Karpas-422 (cell line): Measurements from ENCODE around the gene PFKFB4. TPM values are rescaled to one million over a fixed set of nuclear protein-coding genes. Genes with fewer than 3 reads are reported as not detected.

Source experiments
- DNase-seq: peaks from one replicate; pipeline ENCODE4 v3.0.0-alpha.2; 2015
- H2AFZ ChIP-seq: fragments of 200-600 bp; sonication (generic); 2 replicates; pipeline ENCODE4 v1.6.1; 2014; ENCODE audit warnings: antibody characterized with exemption, low read length, mixed read lengths
- H3K27ac ChIP-seq: fragments of 200-600 bp; sonication (generic); 2 replicates; pipeline ENCODE4 v1.5.1; 2014; ENCODE audit warnings: mild to moderate bottlenecking, low read length, moderate library complexity
- H3K27me3 ChIP-seq: fragments of 200-600 bp; sonication (generic); 2 replicates; pipeline ENCODE4 v1.6.1; 2014; ENCODE audit warnings: low read length, mixed read lengths
- H3K36me3 ChIP-seq: fragments of 200-600 bp; sonication (generic); 2 replicates; pipeline ENCODE4 v1.6.1; 2014; ENCODE audit warnings: low read length, mixed read lengths; ENCODE audit not compliant: insufficient read depth
- H3K4me1 ChIP-seq: fragments of 200-600 bp; sonication (generic); 2 replicates; pipeline ENCODE4 v1.6.1; 2014; ENCODE audit warnings: mild to moderate bottlenecking, low read length, mixed read lengths
- H3K4me2 ChIP-seq: fragments of 200-600 bp; sonication (generic); 2 replicates; pipeline ENCODE4 v1.6.1; 2014; ENCODE audit warnings: low read length, low read depth, mild to moderate bottlenecking; ENCODE audit not compliant: poor library complexity, severe bottlenecking
- H3K4me3 ChIP-seq: fragments of 200-600 bp; sonication (generic); 2 replicates; pipeline ENCODE4 v1.5.1; 2014; ENCODE audit warnings: mild to moderate bottlenecking, antibody characterized with exemption, low read length, mixed read lengths
- H3K79me2 ChIP-seq: fragments of 200-600 bp; sonication (generic); 2 replicates; pipeline ENCODE4 v1.6.1; 2014; ENCODE audit warnings: mild to moderate bottlenecking, low read length, mixed read lengths
- H3K9ac ChIP-seq: fragments of 200-600 bp; sonication (generic); 2 replicates; pipeline ENCODE4 v1.6.0; 2014; ENCODE audit warnings: low read length
- H3K9me2 ChIP-seq: fragments of 200-600 bp; sonication (generic), shearing (Covaris generic); replicated peaks from 2 replicates; pipeline ENCODE4 v1.6.0; 2014; ENCODE audit warnings: mild to moderate bottlenecking, low read length, moderate library complexity; ENCODE audit not compliant: insufficient read depth
- H3K9me3 ChIP-seq: fragments of 300-700, 200-600 bp; sonication (generic); 2 replicates; pipeline ENCODE4 v1.6.1; 2014; ENCODE audit warnings: low read length, mixed read lengths
- H4K20me1 ChIP-seq: fragments of 200-600 bp; sonication (generic); 2 replicates; pipeline ENCODE4 v1.6.1; 2014; ENCODE audit warnings: mild to moderate bottlenecking, antibody characterized with exemption, low read length, low read depth; ENCODE audit not compliant: insufficient read depth
- total RNA-seq: library from RNA; depleted of rRNA; stranded (reverse); fragments of >200 nt; shearing (Covaris generic); gene quantifications from 2 replicates; pipeline ENCODE4 v1.2.3, GENCODE V29; 2014; ENCODE audit warnings: low replicate concordance

PFKFB4 gene
- total RNA-seq, 1 experiment from 2014 or later, result 55.2 TPM

DNA sequence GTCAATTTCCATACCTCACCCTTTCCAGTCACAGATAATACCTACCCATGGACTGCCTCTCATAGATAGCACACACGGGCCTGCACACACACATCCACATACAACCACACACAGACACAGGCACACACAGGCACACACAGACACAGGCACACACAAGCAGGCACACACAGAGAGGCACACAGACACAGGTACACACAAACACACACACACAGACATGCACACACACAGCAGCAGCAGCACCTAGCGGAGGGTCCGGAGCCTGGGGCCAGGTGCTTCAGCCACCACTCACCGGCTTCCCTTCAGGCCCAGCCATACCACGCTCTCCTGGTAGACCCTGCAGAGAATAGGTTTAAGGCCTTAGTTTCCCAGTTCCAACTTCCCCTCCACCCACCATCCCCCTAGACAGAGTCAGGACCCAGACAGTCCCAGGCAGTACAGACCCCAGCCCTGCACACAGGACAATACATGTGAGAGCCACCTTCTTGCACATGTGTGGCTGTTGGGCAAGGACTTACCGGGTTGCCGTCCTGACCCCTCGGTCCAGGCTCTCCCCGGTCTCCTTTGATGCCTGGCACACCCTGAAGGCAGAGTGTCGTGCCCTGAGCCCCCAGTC is 17.5 kb upstream of the PFKFB4 start:
- Histone ChIP-seq H3K27me3 (no peaks in the 10 kb centered on the region), H3K9me3 (no peaks in the 10 kb centered on the region), H2AFZ (no peak overlapping the region), H3K79me2 (no peaks in the 10 kb centered on the region), H3K27ac (no peak overlapping the region), H3K4me3 (no peak overlapping the region), H3K4me2 (no peak overlapping the region), H3K4me1 (no peaks in the 10 kb centered on the region), H4K20me1 (no peaks in the 10 kb centered on the region), H3K36me3 (no peaks in the 10 kb centered on the region), H3K9ac (no peak overlapping the region), H3K9me2 (no peaks in the 10 kb centered on the region)
- DNase-seq, result no peak

DNA sequence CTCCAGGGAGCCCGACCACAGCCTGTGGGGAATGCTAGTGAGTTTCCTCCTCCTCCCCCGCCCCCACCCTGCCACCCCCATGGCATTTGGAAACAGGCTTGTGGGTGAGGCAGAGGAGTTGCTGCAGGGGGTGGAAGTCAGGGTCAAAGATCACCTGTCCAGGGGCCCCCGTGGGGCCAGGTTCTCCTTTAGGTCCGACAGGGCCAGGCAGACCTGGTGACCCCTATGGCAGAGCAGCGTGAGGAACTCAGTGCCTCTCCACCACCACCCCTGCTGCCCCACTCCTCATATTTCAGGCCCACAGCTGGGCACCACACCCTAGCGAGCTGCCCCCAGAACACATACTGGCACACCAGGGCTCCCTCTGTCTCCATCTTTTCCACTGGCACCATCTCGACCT is 15.9 kb upstream of the PFKFB4 start:
- H3K27me3 ChIP-seq, result no peaks in the 10 kb centered on the region
- no peak overlapping the region for H2AFZ ChIP-seq
- no peak overlapping the region for H3K4me3 ChIP-seq
- no peaks in the 10 kb centered on the region for H3K36me3 ChIP-seq
- no peak for DNase-seq
- no peak overlapping the region for H3K27ac ChIP-seq
- no peaks in the 10 kb centered on the region for H3K4me1 ChIP-seq
- no peak overlapping the region for H3K9ac ChIP-seq
- no peaks in the 10 kb centered on the region for H3K9me3 ChIP-seq
- no peaks in the 10 kb centered on the region for H3K79me2 ChIP-seq
- no peaks in the 10 kb centered on the region for H3K9me2 ChIP-seq
- H3K4me2 ChIP-seq, result no peak overlapping the region
- H4K20me1 ChIP-seq, result no peaks in the 10 kb centered on the region

DNA sequence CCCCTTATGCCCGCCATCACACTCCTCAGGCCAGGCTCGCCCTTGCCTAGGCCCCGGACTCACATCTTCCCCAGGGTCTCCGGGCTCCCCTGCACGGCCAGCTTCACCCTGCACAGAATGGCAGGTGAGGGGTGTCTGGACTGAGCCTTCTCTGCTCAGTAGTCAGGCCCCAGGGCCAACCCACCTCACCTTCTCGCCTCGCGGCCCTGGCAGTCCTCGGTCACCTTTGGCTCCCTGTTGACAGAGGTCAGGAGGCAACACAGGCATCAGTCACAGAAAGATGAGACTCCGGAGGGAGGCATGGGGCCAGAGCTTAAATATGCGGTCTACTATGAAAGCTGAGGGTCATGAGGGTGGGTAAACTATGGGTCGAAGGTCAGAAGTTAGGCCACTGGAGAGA is 15.3 kb upstream of the PFKFB4 start:
- Histone ChIP-seq H3K36me3 (no peaks in the 10 kb centered on the region), H4K20me1 (no peaks in the 10 kb centered on the region), H3K4me2 (no peak overlapping the region), H3K9ac (no peak overlapping the region), H3K9me2 (no peaks in the 10 kb centered on the region), H3K27me3 (no peaks in the 10 kb centered on the region), H3K4me3 (no peak overlapping the region), H3K79me2 (no peaks in the 10 kb centered on the region), H3K27ac (no peak overlapping the region), H2AFZ (no peak overlapping the region), H3K4me1 (no peaks in the 10 kb centered on the region), H3K9me3 (no peaks in the 10 kb centered on the region)
- DNase-seq, result no peak

- Histone ChIP-seq H3K9me2 (no peaks in the 10 kb centered on the region), H3K27ac (no peak overlapping the region), H3K36me3 (no peaks in the 10 kb centered on the region), H3K9ac (no peak overlapping the region), H3K4me2 (no peak overlapping the region), H3K79me2 (no peaks in the 10 kb centered on the region), H3K4me1 (peaks cover 5% of the 10 kb centered on the region), H2AFZ (no peak overlapping the region), H4K20me1 (no peaks in the 10 kb centered on the region), H3K9me3 (no peaks in the 10 kb centered on the region), H3K27me3 (no peaks in the 10 kb centered on the region), H3K4me3 (no peak overlapping the region)
- no peak for DNase-seq
Observed at GRCh38 chr3:48569808-48570450, 13.3 kb upstream of the PFKFB4 start.

DNA sequence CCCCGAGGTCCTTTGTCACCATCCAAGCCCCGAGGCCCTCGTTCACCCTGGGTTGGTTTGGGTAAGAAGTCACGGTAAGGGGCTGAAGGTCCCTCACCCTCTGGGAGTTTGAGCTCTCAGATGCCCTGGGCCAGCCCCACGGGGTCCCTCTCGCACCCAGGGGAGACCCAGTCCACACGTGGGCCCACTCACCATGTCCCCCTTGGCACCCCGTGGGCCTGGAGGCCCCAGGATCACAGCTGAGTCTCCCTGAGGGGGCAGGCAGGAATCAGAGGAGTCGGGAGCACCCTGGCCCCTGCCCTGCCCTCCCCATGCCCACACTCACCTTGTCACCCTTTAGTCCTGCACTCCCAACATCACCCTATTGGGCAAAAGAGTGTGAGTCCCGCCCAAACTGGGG is 12.8 kb upstream of the PFKFB4 start:
- H3K9ac ChIP-seq, result no peak overlapping the region
- no peaks in the 10 kb centered on the region for H3K79me2 ChIP-seq
- H3K36me3 ChIP-seq, result no peaks in the 10 kb centered on the region
- no peaks in the 10 kb centered on the region for H3K9me3 ChIP-seq
- H3K27ac ChIP-seq, result no peak overlapping the region
- H3K4me1 ChIP-seq, result peaks cover 5% of the 10 kb centered on the region
- H3K4me3 ChIP-seq, result no peak overlapping the region
- no peaks in the 10 kb centered on the region for H3K9me2 ChIP-seq
- H2AFZ ChIP-seq, result no peak overlapping the region
- H3K27me3 ChIP-seq, result no peaks in the 10 kb centered on the region
- no peak overlapping the region for H3K4me2 ChIP-seq
- H4K20me1 ChIP-seq, result no peaks in the 10 kb centered on the region
- no peak for DNase-seq

DNA sequence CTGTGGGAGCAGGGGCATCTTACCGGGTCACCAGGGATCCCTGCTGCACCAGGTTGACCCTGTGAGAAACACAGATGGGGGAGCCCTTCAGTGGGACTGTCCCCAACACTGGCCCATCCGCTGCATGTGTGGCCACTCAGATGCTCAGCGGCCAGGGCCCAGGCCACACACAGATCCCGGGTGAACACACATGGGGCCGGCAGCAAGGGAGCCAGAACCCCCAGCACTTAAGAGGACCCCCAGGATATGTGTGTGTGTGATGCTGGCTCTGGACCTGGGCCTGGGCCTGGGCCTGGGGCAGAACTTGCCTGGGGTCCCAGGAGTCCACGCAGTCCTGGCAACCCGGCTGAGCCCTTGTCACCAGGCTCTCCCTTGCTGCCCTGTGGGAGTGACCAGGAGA is 11.9 kb upstream of the PFKFB4 start:
- no peak for DNase-seq
- Histone ChIP-seq H3K4me2 (no peak overlapping the region), H3K9ac (no peak overlapping the region), H3K9me3 (no peaks in the 10 kb centered on the region), H2AFZ (no peak overlapping the region), H3K36me3 (no peaks in the 10 kb centered on the region), H3K4me3 (no peak overlapping the region), H3K4me1 (peaks cover 10% of the 10 kb centered on the region), H4K20me1 (no peaks in the 10 kb centered on the region), H3K79me2 (no peaks in the 10 kb centered on the region), H3K27me3 (no peaks in the 10 kb centered on the region), H3K9me2 (no peaks in the 10 kb centered on the region), H3K27ac (no peak overlapping the region)

DNA sequence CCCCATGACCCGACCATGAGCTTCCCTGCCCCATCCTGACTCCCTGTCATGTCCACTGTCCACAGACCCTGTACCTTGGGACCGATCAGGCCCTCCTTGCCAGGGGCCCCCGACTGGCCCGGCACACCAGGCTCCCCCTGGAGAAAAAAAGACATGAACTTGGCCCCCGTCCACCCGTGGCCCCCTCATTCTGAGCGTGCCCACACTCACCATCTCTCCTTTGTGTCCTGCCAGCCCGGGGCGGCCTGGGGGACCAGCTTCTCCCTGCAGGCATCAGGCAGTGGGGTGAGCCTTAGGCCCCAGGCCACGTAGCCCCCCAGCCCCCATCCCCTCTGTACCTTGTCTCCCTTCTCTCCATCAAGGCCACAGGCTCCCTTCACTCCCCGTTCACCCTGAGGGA is 10.9 kb upstream of the PFKFB4 start:
- Histone ChIP-seq H3K4me1 (peaks cover 10% of the 10 kb centered on the region), H3K9me2 (no peaks in the 10 kb centered on the region), H3K9ac (no peak overlapping the region), H3K4me2 (no peak overlapping the region), H2AFZ (no peak overlapping the region), H3K9me3 (no peaks in the 10 kb centered on the region), H3K36me3 (no peaks in the 10 kb centered on the region), H3K27me3 (no peaks in the 10 kb centered on the region), H3K79me2 (no peaks in the 10 kb centered on the region), H4K20me1 (no peaks in the 10 kb centered on the region), H3K27ac (no peak overlapping the region), H3K4me3 (no peak overlapping the region)
- no peak for DNase-seq

DNA sequence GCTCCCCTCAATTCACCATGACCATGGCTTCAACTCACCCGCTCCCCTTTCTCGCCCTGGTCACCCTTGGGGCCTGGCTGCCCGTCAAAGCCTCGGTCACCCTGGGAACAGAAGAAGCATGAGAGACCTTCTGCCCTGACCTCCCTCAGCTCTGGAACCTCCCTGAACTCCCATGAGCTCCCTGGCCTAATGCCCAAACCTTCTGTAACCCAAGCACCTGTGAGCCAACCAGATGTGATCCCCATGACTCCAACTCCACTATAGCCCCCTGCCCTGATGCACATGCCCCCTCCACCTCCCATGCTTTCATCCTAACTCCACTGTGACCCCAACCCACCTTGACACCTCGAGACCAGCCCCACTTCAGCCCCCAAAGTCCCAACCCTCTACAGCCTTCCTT is 10.5 kb upstream of the PFKFB4 start:
- no peaks in the 10 kb centered on the region for H4K20me1 ChIP-seq
- no peak overlapping the region for H3K4me2 ChIP-seq
- H3K4me3 ChIP-seq, result no peak overlapping the region
- H3K9ac ChIP-seq, result no peak overlapping the region
- H3K36me3 ChIP-seq, result no peaks in the 10 kb centered on the region
- no peaks in the 10 kb centered on the region for H3K27me3 ChIP-seq
- H2AFZ ChIP-seq, result no peak overlapping the region
- no peaks in the 10 kb centered on the region for H3K9me2 ChIP-seq
- no peak overlapping the region for H3K27ac ChIP-seq
- no peak for DNase-seq
- H3K9me3 ChIP-seq, result no peaks in the 10 kb centered on the region
- H3K4me1 ChIP-seq, result peaks cover 10% of the 10 kb centered on the region
- H3K79me2 ChIP-seq, result no peaks in the 10 kb centered on the region
